Right kidney (tissue), 1 donor: ENCODE results near the gene INF2.

Experiments used
- DNase-seq: peaks from one replicate; pipeline ENCODE4 v3.0.0-alpha.2; 2016

INF2 gene

GRCh38 chr14:104689881-104690711 is 678 bp downstream of the INF2 start:
- peak; percentile 66 for DNase-seq

- DNase-seq: no peak
Observed at GRCh38 chr14:104690861-104691455, 1.5 kb downstream of the INF2 start.

- no peak for DNase-seq
Observed at GRCh38 chr14:104691546-104692260, 2.3 kb downstream of the INF2 start.

- DNase-seq: no peak
Observed at GRCh38 chr14:104692261-104692938, 3.0 kb downstream of the INF2 start.

- DNase-seq: no peak
Observed at GRCh38 chr14:104692939-104693315, 3.5 kb downstream of the INF2 start.

- DNase-seq: no peak
Observed at GRCh38 chr14:104693482-104694431, 4.3 kb downstream of the INF2 start.

- DNase-seq: peak; percentile 57
Observed at GRCh38 chr14:104694475-104694950, 5.1 kb downstream of the INF2 start.

- DNase-seq: no peak
Observed at GRCh38 chr14:104694991-104695659, 5.7 kb downstream of the INF2 start.

- DNase-seq: no peak
Observed at GRCh38 chr14:104695660-104696000, 6.2 kb downstream of the INF2 start.

GRCh38 chr14:104696671-104697316 is 7.4 kb downstream of the INF2 start:
- no peak for DNase-seq

GRCh38 chr14:104697317-104697703 is 7.9 kb downstream of the INF2 start:
- no peak for DNase-seq

GRCh38 chr14:104697892-104698583 is 8.6 kb downstream of the INF2 start:
- DNase-seq: no peak

- DNase-seq: no peak
Observed at GRCh38 chr14:104698688-104699425, 9.4 kb downstream of the INF2 start.

- DNase-seq: no peak
Observed at GRCh38 chr14:104699426-104699748, 10.0 kb downstream of the INF2 start.

- no peak for DNase-seq
Observed at GRCh38 chr14:104700225-104700651, 10.8 kb downstream of the INF2 start.

- DNase-seq: no peak
Observed at GRCh38 chr14:104700747-104701217, 11.4 kb downstream of the INF2 start.

- no peak for DNase-seq
Observed at GRCh38 chr14:104701383-104702076, 12.1 kb downstream of the INF2 start.

GRCh38 chr14:104702106-104702505 is 12.7 kb downstream of the INF2 start:
- DNase-seq: no peak
